GM19372 (cell line): Measurements from ENCODE around the gene PRR18.

ENCODE experiments used
- ATAC-seq: cut with Tn5 transposase; IDR thresholded peaks from one replicate; pipeline ENCODE4 v1.9.1; 2021; ENCODE audit warnings: mild to moderate bottlenecking, low read depth, moderate library complexity; ENCODE audit not compliant: unreplicated experiment

The PRR18 gene

DNA sequence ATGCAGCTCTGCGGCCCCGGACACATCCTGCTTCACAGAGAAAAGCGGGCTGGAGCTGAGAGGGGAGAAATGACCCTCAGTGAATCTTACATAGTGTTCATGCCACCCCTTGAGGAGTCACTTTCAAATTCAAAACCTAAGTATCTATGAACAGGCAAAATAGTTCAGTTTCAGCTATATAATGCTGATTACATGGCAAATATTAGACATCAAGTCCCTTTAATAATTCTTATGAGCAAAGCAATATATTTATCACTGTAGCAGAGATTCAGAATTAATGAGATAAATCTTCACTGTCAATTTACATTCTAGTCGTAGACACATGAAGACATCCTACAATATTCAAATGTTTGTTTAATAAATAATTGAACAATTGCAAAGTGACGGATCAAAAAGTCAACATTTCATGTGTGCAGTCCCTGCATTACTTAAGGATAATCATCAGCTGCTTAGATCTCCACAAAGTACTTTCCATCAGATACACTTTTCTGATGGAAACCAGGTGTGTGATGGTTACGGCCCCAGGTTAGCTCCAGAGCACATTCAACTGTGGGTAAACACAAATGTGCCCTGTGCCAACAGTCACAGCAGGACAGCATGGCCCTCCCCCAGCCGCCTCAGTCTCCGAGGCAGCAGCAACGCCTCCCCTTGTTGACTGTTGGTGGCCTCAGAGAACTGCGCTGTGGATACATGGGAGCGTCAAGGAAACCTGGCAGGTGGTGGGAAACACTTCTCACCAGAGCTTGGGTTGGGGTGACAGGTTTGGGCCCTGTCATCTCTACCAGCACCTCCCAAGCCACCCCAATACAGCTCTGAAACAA is 787 bp upstream of the PRR18 start:
- no peak for ATAC-seq

GRCh38 chr6:166307082-166308032 is 835 bp downstream of the PRR18 start:
- ATAC-seq = peak; percentile 38

DNA sequence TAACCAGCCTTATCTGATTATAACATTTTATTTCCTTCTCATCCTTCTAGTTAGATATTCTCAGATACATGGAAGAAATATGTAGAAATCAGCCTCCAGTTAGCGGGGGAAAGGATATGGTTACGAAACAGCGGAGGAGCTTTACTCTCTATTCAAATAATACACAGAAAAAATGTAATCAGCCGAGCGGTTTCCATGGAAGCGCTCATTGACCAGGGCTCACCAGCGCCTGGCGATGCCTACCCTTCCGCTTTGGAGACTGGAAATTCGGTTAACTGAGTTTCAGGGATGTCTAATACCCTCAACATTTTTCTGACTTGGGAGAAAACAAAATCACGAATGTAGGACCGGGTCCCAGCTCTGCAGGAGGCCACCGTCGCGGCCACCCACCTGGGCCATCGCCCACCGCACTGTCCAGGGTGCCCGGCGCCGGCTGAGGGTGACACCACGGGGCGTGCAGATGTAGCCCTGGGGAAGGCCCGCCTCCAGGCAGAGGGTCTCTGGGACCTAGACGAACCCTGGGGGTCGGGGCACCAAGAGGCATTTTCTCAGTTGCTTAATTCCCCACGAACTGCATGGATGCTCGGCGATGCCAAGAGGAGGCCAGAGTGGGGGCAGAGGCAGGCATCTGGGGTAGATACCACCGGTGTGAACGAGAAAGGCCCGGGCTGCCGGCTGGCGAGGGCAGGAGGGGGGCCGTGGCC is 1.7 kb downstream of the PRR18 start:
- no peak for ATAC-seq

DNA sequence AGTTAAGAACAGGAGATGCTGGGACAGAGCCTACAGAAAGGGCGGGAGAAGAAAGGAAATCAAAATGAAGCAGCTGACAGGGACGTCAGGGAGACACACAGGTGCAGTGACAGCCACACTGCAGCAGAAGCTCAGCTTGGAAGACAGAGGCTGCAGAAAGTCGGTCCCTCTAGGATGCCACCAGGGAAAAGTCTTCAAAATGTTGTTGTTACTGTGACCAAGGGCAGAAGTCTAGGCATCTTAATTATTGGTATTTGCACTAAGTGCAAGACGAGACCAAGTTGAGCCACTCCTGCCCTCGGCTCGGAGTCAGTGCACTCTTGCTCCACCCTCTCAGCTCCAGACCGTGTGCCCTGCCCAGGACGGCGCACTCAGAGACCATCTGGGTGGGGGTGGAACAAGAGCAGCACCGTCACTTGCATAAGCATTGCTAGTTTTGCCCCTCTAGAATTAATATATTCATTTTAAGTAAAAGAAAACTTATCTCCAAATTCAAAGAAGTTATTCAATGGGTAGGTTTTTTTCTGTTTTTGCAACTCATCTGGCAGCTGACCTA is 2.6 kb downstream of the PRR18 start:
- no peak for ATAC-seq

DNA sequence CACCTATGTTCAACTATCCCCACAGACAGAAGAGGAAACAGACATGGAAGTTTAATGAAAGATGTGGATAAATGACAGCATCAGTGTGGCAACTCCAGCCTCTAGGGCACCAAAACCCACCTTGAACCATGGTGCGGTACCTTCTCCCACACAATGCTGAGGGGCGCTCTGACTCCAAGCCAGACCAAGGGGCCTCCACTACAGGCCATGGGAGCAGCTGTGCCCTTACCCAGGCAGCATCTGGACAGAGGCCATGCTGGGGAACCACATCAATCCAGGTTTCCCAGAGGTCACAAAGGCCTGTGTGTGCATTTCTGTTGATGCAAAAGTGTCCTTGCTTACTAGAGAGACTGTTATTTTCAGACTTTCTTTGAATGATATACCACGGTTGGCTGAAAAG is 4.1 kb downstream of the PRR18 start:
- no peak for ATAC-seq

DNA sequence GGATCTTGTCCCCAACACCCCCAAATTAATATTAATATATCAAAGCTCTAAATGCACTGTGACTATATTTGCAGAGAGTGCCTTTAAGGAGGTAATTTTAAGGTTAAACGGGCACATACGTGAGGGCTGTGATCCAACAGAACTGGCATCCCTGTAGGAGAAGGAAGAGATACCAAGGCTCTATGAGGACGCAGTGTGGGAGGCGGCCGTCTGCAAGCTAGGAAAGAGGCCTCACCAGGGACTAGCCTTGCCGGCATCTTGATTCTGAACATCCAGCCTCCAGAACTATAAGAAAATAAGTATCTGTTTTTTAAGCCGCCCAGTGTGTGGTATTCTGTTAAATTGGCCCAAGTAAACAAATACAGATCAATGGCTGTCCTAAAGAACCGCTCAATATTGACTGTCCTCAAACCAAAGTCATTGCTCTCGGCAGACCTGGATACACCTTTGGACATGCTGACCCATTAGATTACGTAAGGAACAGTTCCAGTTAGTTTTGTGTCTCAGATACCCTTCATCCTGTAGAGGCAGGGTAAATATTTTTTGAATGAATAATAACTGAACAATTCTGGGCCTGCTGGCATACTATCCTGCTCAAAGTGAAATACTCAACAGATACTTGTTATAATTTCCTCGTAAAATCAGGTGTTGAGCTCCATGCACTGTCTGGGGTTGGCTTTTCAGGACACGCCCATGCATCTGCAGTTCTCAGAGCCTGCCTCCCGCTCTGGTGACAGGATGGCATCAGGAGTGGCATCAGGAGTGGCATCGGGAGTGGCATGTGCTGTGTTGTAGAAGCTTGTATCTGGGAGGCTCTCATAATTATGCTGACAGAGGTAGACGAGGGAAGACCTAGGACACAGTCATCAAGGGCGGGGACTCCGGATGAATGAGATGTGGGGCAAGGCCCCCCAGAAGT is 6.3 kb downstream of the PRR18 start:
- ATAC-seq = no peak

- no peak for ATAC-seq
Observed at GRCh38 chr6:166300357-166300987, 7.7 kb downstream of the PRR18 start.

DNA sequence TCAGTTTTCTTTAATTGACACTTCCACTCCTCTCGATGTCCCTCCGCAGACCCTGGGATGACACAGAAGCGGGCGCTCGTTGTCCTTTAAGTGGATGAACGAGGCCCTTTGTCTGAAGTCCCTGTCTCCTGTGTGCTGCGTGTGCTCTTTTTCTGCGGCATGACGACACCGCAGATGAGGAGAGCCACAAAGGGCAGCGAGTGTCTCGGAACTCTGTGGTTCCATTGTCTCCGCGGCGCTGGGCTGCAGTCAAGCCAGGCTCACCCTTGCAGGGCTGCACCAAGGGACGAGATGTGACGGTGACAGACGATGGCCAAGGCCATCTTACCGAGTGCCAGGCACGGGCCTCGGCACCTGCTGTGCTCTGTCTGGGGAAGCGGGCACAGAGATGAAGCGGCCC is 10.6 kb downstream of the PRR18 start:
- ATAC-seq = no peak

DNA sequence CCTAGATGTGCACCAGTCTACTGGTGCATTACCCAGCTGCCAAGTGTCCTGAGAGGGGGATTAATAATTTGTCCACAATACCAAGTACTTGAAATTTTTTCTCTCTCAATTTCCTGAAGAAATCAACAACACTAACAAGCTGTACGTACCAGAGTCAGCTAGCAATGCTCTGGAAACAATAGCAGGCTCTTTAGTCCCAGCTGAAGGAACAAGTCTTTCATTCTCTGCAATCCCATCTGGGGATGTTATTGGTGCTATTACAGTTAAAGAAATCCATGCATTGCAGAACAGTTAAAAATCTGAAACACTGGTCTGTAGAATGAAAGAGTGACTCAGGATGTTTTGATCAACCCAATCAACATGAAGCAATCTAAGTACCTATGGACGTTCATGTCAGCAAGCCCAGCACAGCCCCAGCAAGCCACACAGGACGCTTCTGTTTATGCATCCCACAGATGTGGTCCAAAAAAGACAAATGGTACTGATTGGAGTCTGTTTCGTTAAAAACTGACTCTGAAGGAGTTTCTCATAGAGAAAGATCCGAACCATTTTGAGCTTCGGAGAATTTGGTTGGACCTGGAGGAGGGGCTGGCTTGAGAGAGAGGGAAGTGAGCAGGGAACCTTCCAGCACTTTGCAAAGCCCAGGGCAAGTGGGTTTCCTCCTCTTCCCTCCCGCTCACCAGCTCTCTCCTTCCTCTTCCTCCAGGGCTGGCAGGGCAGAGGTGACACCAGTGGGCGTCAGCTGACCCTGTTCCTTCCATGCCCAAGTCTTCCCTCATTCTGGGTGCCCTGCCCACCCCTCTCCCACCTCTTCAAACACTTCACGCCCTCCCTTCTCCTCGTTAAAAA is 11.9 kb downstream of the PRR18 start:
- ATAC-seq = no peak

GRCh38 chr6:166293731-166294584 is 14.2 kb downstream of the PRR18 start:
- ATAC-seq = no peak

DNA sequence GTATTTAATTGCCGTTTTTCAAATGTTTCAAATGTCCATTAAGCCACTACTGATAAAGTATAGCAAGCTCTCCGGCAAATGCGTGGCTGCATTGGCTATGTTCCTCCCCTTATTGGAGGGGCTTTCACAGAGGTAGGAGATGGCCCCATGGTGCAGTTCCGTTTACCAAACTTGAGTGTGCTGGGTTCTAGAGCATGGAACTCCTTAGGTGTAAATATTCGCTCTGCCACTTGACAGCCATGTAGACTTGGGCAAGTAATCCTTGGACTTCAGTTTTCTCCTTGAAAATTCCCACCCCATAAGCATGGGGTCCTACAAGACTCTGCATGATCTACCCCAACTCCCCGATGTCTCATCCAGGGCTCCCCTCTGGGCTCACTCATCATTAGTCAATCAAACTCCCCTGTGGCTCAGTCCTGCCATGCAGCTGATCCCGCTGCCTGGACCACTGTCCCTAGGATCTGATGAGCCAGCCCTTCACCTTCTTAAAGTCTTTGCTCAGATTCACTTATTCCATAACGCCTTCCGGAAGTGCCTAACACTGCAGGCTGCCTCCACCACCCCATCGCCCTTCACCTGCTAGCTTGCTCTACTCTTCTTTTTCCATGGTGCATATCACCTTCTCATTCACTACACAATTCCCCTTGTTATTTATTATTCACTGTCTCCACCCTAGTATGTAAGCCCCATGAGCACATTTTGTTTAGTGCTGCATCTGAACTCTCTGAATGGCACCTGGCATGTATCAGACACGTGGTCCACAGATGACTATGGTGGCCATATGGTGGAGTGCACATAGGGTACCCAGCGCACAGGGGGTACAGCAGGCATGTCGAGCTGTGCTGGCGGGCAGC is 18.8 kb downstream of the PRR18 start:
- ATAC-seq = no peak

DNA sequence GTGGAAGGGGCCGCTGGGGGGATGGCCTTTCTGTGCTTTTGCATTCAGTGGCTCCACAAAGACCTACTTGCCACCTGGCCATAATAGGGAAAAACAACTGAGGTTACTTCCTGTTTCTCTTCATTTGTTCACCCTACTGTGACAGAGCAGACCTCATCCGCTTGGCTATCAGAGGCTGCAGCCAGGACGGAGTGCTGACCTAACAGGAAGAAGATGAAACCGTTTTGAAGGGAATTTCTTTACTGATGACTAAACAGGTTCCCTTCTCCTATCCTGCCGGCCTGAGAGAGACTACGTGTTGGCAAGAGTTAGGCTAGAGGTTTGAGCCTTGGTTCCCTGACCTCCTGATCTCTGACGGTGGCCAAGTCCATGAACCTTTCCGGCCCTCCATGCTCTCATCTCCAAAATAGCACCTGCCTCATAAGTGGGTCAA is 21.3 kb downstream of the PRR18 start:
- ATAC-seq = peak; percentile 96

- no peak for ATAC-seq
Observed at GRCh38 chr6:166285233-166285632, 23.0 kb downstream of the PRR18 start.

GRCh38 chr6:166284640-166285039 is 23.6 kb downstream of the PRR18 start:
- no peak for ATAC-seq

GRCh38 chr6:166282394-166283032 is 25.7 kb downstream of the PRR18 start:
- no peak for ATAC-seq

- ATAC-seq = no peak
Observed at GRCh38 chr6:166281104-166281503, 27.1 kb downstream of the PRR18 start.
